Skeletal muscle tissue (tissue), 4 donors: ENCODE results near the gene YLPM1. TPM values are rescaled to one million over a fixed set of nuclear protein-coding genes. Genes with fewer than 3 reads are reported as not detected.
A peak's percentile ranks its signal among the peaks of the same experiment; 100 is the strongest.

ENCODE experiments used
- H3K27ac ChIP-seq: one replicate; pipeline ENCODE4 v1.7.0; 2013; ENCODE audit warnings: mild to moderate bottlenecking, low read depth, low read length, inconsistent platforms
- H3K27me3 ChIP-seq, 3 donors: one replicate each; pipeline ENCODE4 v1.7.0; 2013; ENCODE audit warnings: low read length in 3 of 3; ENCODE audit not compliant: control insufficient read depth in 3 of 3, insufficient read depth in 3 of 3
- H3K36me3 ChIP-seq, 3 donors: one replicate each; pipeline ENCODE4 v1.7.0; 2013; ENCODE audit warnings: low read length in 3 of 3; ENCODE audit not compliant: control insufficient read depth in 3 of 3, insufficient read depth in 3 of 3
- H3K4me1 ChIP-seq, 3 donors: one replicate each; pipeline ENCODE4 v1.7.0; 2013; ENCODE audit warnings: low read length in 3 of 3, mild to moderate bottlenecking in 3 of 3; ENCODE audit not compliant: control insufficient read depth in 3 of 3, insufficient read depth in 3 of 3
- H3K4me3 ChIP-seq, 3 donors: one replicate each; pipeline ENCODE4 v1.7.0; 2013; ENCODE audit warnings: low read length in 3 of 3
- H3K9ac ChIP-seq, 3 donors: one replicate each; pipeline ENCODE4 v1.7.0; 2013; ENCODE audit warnings: low read length in 3 of 3, mild to moderate bottlenecking in 3 of 3, moderate library complexity in 2 of 3, low read depth in 1 of 3
- H3K9me3 ChIP-seq, 3 donors: one replicate each; pipeline ENCODE4 v1.7.0; 2013; ENCODE audit warnings: low read length in 3 of 3; ENCODE audit not compliant: control insufficient read depth in 3 of 3
- total RNA-seq: library from RNA; depleted of rRNA; stranded (reverse); fragments of >200 nt; gene quantifications from one replicate; pipeline ENCODE4 v1.2.3, GENCODE V29; 2014
- donor health status: Osteomylitis.

YLPM1 gene
- total RNA-seq, 1 donor from 2014 or later = 49.6 TPM

GRCh38 chr14:74807853-74808545 is 44.9 kb downstream of the YLPM1 start:
- no peak overlapping the region for H3K27ac ChIP-seq

GRCh38 chr14:74816124-74816523 is 53.0 kb downstream of the YLPM1 start:
- H3K27ac ChIP-seq = peak overlapping the region; percentile 67

More at GRCh38 chr14:74807853-74808545, 44.9 kb downstream of the YLPM1 start:
- H3K9me3 ChIP-seq = no peaks in the 10 kb centered on the region
- H3K4me3 ChIP-seq = no peak overlapping the region
- H3K4me1 ChIP-seq = no peaks in the 10 kb centered on the region
- H3K9ac ChIP-seq = no peak overlapping the region
- H3K36me3 ChIP-seq = peaks cover 19 to 41% (median 35%) of the 10 kb centered on the region in 3 donors
- no peaks in the 10 kb centered on the region for H3K27me3 ChIP-seq

DNA sequence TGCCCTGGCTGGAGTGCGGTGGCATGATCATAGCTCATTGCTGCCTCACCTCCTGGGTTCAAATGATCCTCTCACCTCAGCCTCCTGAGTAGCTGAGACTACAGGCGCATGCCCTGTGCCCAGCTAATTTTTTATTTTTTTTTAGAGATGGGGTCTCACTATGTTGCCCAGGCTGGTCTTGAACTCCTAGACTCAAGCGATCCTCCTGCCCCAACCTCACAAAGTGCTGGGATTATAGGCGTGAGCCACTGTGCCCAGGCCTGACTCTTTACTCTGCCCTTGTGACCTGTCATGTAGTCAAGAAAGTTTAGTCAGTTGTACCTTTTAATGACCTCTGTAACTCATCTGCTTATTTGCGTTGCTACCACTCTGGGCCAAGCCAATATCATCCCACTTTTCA is 57.2 kb downstream of the YLPM1 start:
- H3K4me3 ChIP-seq = no peak overlapping the region
- no peaks in the 10 kb centered on the region for H3K4me1 ChIP-seq
- no peaks in the 10 kb centered on the region for H3K27me3 ChIP-seq
- H3K9me3 ChIP-seq = no peaks in the 10 kb centered on the region
- H3K27ac ChIP-seq = no peak overlapping the region
- peaks cover 29 to 55% (median 51%) of the 10 kb centered on the region in 3 donors for H3K36me3 ChIP-seq
- no peak overlapping the region for H3K9ac ChIP-seq

More at GRCh38 chr14:74816124-74816523, 53.0 kb downstream of the YLPM1 start:
- Histone ChIP-seq H3K4me3 (no peak overlapping the region), H3K36me3 (peaks cover 36 to 56% (median 54%) of the 10 kb centered on the region in 3 donors), H3K4me1 (no peaks in the 10 kb centered on the region), H3K9ac (peak overlapping the region in 1 of 3 donors; percentile 38), H3K9me3 (no peaks in the 10 kb centered on the region), H3K27me3 (no peaks in the 10 kb centered on the region)

- Histone ChIP-seq H3K36me3 (peaks cover 29 to 50% (median 47%) of the 10 kb centered on the region in 3 donors), H3K4me3 (no peak overlapping the region), H3K27ac (no peak overlapping the region), H3K9me3 (no peaks in the 10 kb centered on the region), H3K4me1 (no peaks in the 10 kb centered on the region), H3K9ac (no peak overlapping the region), H3K27me3 (no peaks in the 10 kb centered on the region)
Measured at GRCh38 chr14:74821267-74821915, 58.3 kb downstream of the YLPM1 start.

DNA sequence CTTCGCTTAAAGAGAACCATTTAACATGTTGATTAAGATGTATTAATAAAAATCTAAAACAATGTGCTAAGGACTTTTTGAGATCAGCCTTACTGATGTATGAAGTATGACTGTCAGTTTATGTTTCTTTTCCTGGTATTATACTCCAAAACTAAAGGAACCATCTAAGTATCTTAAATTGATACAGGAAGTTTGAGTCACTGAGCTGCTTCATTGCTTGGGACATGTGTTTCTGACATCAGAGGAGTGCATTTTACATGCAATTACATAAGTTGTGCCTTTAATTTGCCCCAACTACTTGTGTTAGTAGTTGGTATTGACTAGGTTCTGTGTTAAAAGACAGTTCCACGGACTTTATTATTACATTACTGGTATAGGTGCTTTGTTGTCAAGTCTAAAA is 61.9 kb downstream of the YLPM1 start:
- H3K27me3 ChIP-seq = no peaks in the 10 kb centered on the region
- H3K9me3 ChIP-seq = no peaks in the 10 kb centered on the region
- H3K9ac ChIP-seq = no peak overlapping the region
- H3K4me3 ChIP-seq = no peak overlapping the region
- peaks cover 9 to 32% (median 32%) of the 10 kb centered on the region in 3 donors for H3K36me3 ChIP-seq
- H3K4me1 ChIP-seq = peaks cover 0 to 9% (median 0%) of the 10 kb centered on the region in 3 donors
- no peak overlapping the region for H3K27ac ChIP-seq

GRCh38 chr14:74826574-74826973 is 63.5 kb downstream of the YLPM1 start:
- Histone ChIP-seq H3K9me3 (no peaks in the 10 kb centered on the region), H3K36me3 (peaks cover 5 to 33% (median 27%) of the 10 kb centered on the region in 3 donors), H3K4me3 (no peak overlapping the region), H3K9ac (no peak overlapping the region), H3K27ac (no peak overlapping the region), H3K27me3 (no peaks in the 10 kb centered on the region), H3K4me1 (peaks cover 0 to 9% (median 0%) of the 10 kb centered on the region in 3 donors)

DNA sequence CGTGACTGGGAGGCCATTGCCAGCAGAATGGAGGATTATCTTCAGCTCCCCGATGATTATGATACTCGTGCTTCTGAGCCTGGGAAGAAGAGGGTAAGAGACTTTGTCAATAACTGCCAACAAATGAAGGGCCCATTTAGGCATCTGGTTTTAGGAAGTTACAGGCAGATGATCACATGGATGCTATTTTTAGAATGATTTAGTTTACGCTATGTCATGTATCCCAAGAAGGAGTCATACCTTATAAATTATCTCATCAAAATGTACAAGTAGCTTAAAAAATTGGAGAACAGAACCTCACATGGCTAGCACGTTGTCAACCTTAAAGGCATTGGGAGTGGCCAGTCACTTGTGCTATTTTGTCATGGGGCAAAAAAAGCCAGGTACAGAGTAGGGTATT is 66.1 kb downstream of the YLPM1 start:
- Histone ChIP-seq H3K9ac (no peak overlapping the region), H3K36me3 (peaks cover 4 to 32% (median 17%) of the 10 kb centered on the region in 3 donors), H3K27me3 (no peaks in the 10 kb centered on the region), H3K9me3 (no peaks in the 10 kb centered on the region), H3K4me1 (peaks cover 0 to 9% (median 0%) of the 10 kb centered on the region in 3 donors), H3K4me3 (no peak overlapping the region), H3K27ac (no peak overlapping the region)

DNA sequence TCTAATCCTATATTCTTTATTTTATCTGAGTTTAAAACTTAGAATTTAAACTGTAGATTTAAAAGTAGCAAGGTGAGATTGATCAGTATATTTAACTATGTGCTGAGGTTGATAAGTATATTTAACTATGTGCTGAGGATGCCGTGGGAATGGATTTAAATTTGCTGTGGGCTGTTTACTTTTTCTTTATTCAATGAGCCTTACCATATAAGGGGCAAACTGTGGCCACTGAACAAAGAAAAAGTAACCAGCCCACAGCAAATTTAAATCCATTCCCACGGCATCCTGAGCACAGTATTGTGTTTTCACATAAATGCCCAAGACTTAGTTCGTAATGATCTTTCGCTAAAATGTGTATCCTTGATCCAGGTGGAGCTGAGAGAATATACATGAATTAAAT is 69.7 kb downstream of the YLPM1 start:
- Histone ChIP-seq H3K4me3 (no peak overlapping the region), H3K27ac (no peak overlapping the region), H3K27me3 (no peaks in the 10 kb centered on the region), H3K9ac (no peak overlapping the region), H3K4me1 (peaks cover 0 to 9% (median 0%) of the 10 kb centered on the region in 3 donors), H3K9me3 (no peaks in the 10 kb centered on the region), H3K36me3 (peaks cover 4 to 32% (median 24%) of the 10 kb centered on the region in 3 donors)

- Histone ChIP-seq H3K9me3 (no peaks in the 10 kb centered on the region), H3K36me3 (peaks cover 4 to 25% (median 17%) of the 10 kb centered on the region in 3 donors), H3K4me1 (no peaks in the 10 kb centered on the region), H3K4me3 (no peak overlapping the region), H3K9ac (no peak overlapping the region), H3K27ac (no peak overlapping the region), H3K27me3 (no peaks in the 10 kb centered on the region)
Measured at GRCh38 chr14:74834692-74835392, 71.7 kb downstream of the YLPM1 start.
